ENCODE measurements around the gene MRPL34. TPM values are rescaled to one million over a fixed set of nuclear protein-coding genes. Genes with fewer than 3 reads are reported as not detected.
A peak's percentile ranks its signal among the peaks of the same experiment; 100 is the strongest.

The MRPL34 gene
- total RNA-seq, 1 donor from 2014 or later, result 60.2 TPM

DNA sequence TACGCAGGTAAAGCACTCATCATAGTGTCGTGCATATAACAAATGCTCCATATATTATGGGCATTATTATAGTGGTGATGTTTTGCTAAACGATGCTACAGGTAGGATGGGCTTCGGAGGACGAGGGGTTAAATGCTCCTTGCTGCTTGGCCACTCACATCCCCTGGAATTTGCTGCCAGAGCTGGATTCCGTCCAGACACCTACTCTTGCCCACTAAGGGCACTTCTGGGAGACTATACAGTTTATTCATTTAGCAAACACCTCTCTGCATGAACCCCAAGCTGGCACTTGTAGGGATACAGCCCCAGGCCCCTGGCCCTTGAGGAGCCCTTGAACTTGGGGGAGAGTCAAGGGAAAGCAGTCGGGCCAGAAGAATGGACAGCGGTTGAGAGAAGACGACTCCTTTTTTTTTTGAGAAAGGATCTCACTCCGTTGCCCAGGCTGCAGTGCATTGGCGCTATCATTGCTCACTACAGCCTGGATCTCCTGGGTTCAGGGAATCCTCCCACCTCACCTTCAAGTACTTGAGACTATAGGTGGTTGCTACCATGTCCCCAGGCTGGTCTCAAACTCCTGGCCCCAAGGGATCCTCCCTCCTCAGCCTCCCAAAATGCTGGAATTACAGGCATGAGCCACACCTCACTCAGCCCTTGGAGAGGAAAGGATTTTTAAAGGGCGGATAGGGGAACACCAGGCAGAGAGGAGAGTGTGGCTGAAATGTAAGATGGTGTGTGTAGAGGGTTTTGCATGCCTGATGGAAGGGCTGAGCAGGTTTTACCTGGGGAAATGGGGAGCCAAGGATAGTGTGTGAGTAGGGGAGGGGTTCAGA is 1.1 kb upstream of the MRPL34 start:
- Mint-ChIP-seq H3K27ac (ENCODE audit: unreplicated experiment) (peak overlapping the region; percentile 91), H3K4me3 (ENCODE audit: unreplicated experiment) (peak overlapping the region; percentile 80)

DNA sequence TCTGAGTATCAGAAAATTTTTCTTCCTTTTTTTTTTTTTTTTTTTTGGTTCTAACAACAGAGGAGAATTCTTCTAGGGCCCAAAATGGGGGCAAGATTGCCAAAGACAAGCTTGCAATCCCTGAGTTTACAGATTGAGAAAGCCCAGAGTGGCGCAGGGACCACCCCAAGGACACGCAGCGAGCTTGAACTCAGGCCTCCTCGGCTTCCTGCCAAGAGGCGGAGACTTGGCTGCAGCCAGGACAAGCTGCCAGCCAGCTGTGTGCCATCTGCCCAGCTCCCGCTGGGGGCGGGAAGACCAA is 506 bp upstream of the MRPL34 start:
- peak overlapping the region; percentile 91 for H3K27ac Mint-ChIP-seq (ENCODE audit: unreplicated experiment)
- H3K36me3 Mint-ChIP-seq (ENCODE audit: low read depth, unreplicated experiment), result peaks cover 6% of the 10 kb centered on the region
- peak overlapping the region; percentile 93 for H3K4me3 Mint-ChIP-seq (ENCODE audit: unreplicated experiment)
- DNase-seq (ENCODE audit: low spot score), result no peak
- TF ChIP-seq CTCF (IDR thresholded peaks at IDR 0.05; ENCODE audit: unreplicated experiment), result no peak
- H3K9me3 Mint-ChIP-seq (ENCODE audit: unreplicated experiment), result no peaks in the 10 kb centered on the region
- peaks cover 17% of the 10 kb centered on the region for H3K4me1 Mint-ChIP-seq (ENCODE audit: unreplicated experiment)
- peaks cover 3% of the 10 kb centered on the region for H3K27me3 Mint-ChIP-seq (ENCODE audit: unreplicated experiment)

More for the DNA sequence above, 1.1 kb upstream of the MRPL34 start:
- TF ChIP-seq CTCF (IDR thresholded peaks at IDR 0.05; ENCODE audit: unreplicated experiment), result no peak
- Mint-ChIP-seq H3K36me3 (ENCODE audit: low read depth, unreplicated experiment) (peaks cover 6% of the 10 kb centered on the region), H3K9me3 (ENCODE audit: unreplicated experiment) (no peaks in the 10 kb centered on the region), H3K27me3 (ENCODE audit: unreplicated experiment) (peaks cover 3% of the 10 kb centered on the region), H3K4me1 (ENCODE audit: unreplicated experiment) (peaks cover 17% of the 10 kb centered on the region)
- no peak for DNase-seq (ENCODE audit: low spot score)

DNA sequence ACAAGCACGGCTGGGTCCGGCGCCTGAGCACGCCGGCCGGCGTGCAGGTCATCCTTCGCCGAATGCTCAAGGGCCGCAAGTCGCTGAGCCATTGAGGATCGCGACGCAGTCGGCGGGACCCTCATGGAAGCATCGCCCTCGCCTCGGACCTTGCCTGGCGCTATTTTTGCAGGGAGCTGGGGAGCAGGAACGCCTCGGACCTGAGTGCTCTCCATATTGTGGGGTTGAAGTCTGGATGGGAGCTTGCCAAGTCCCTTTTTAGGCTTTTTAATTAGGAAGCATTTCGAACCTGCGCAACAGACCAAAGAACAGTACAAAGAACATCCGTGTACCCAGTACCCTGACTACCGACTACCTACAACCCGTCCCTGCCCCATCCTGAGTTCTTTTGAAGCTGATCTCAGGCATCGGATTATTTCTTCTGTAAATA is 628 bp downstream of the MRPL34 start:
- Mint-ChIP-seq H3K27ac (ENCODE audit: unreplicated experiment) (peak overlapping the region; percentile 72), H3K9me3 (ENCODE audit: unreplicated experiment) (no peaks in the 10 kb centered on the region), H3K36me3 (ENCODE audit: low read depth, unreplicated experiment) (peaks cover 6% of the 10 kb centered on the region), H3K27me3 (ENCODE audit: unreplicated experiment) (peaks cover 6% of the 10 kb centered on the region), H3K4me1 (ENCODE audit: unreplicated experiment) (peaks cover 20% of the 10 kb centered on the region), H3K4me3 (ENCODE audit: unreplicated experiment) (peak overlapping the region; percentile 93)
- TF ChIP-seq CTCF (IDR thresholded peaks at IDR 0.05; ENCODE audit: unreplicated experiment), result no peak
- DNase-seq (ENCODE audit: low spot score), result no peak

- Mint-ChIP-seq H3K36me3 (ENCODE audit: low read depth, unreplicated experiment) (peaks cover 3% of the 10 kb centered on the region), H3K9me3 (ENCODE audit: unreplicated experiment) (no peaks in the 10 kb centered on the region), H3K4me3 (ENCODE audit: unreplicated experiment) (peak overlapping the region; percentile 82), H3K4me1 (ENCODE audit: unreplicated experiment) (peaks cover 25% of the 10 kb centered on the region), H3K27me3 (ENCODE audit: unreplicated experiment) (peaks cover 6% of the 10 kb centered on the region), H3K27ac (ENCODE audit: unreplicated experiment) (no peak overlapping the region)
- TF ChIP-seq CTCF (IDR thresholded peaks at IDR 0.05; ENCODE audit: unreplicated experiment), result no peak
- no peak for DNase-seq (ENCODE audit: low spot score)
These were observed 2.3 kb downstream of the MRPL34 start for GRCh38 chr19:17307876-17308377.
